H54 (cell line): Measurements from ENCODE around the gene TYW3.

Experiments used
- DNase-seq: peaks from one replicate; pipeline ENCODE4 v3.0.0; 2011; ENCODE audit warnings: low spot score, mixed read lengths; ENCODE audit not compliant: insufficient read length
- FAIRE-seq: peaks from 3 replicates; lab custom pipeline; 2011; peaks lifted over from hg19 to GRCh38; lab: Jason Lieb, UNC
- POLR2A ChIP-seq: IDR thresholded peaks from 2 replicates; pipeline ENCODE4 v1.6.1; 2011; ENCODE audit warnings: low read depth, mild to moderate bottlenecking, low read length

Gene TYW3

GRCh38 chr1:74732960-74733603, at the start of gene TYW3, which contains the start of gene CRYZ:
TYW3 (plus strand) TSS chr1:74733152; CDS start chr1:74733245, 93 bp downstream.
CRYZ (minus strand) TSS chr1:74733050; CDS start chr1:74724821, 8,229 bp downstream.
- DNase-seq (peak; percentile 52), FAIRE-seq (peak; percentile 89)
- TF ChIP-seq POLR2A: peak; percentile 54

GRCh38 chr1:74683656-74684055, 49.3 kb upstream of the TYW3 start:
- FAIRE-seq (no peak), DNase-seq (no peak)
- no peak for TF ChIP-seq POLR2A

GRCh38 chr1:74684301-74684700, 48.7 kb upstream of the TYW3 start:
- TF ChIP-seq POLR2A: no peak
- DNase-seq: no peak

GRCh38 chr1:74686928-74687327, 46.0 kb upstream of the TYW3 start:
- DNase-seq (no peak), FAIRE-seq (no peak)
- TF ChIP-seq POLR2A: no peak

More at GRCh38 chr1:74684301-74684700, 48.7 kb upstream of the TYW3 start:
- FAIRE-seq: no peak

- peak; percentile 82 for FAIRE-seq
- no peak for TF ChIP-seq POLR2A
- DNase-seq: no peak
Measured at GRCh38 chr1:74689621-74690363, 43.2 kb upstream of the TYW3 start.

GRCh38 chr1:74690364-74690696, 42.6 kb upstream of the TYW3 start:
- FAIRE-seq: no peak
- no peak for TF ChIP-seq POLR2A
- no peak for DNase-seq

GRCh38 chr1:74690909-74691308, 42.0 kb upstream of the TYW3 start:
- DNase-seq (no peak), FAIRE-seq (no peak)
- TF ChIP-seq POLR2A: no peak

- DNase-seq (no peak), FAIRE-seq (no peak)
- no peak for TF ChIP-seq POLR2A
Measured at GRCh38 chr1:74693473-74693872, 39.5 kb upstream of the TYW3 start.

- no peak for TF ChIP-seq POLR2A
- FAIRE-seq: no peak
- no peak for DNase-seq
Measured at GRCh38 chr1:74697832-74698231, 35.1 kb upstream of the TYW3 start.

GRCh38 chr1:74699331-74699730, 33.6 kb upstream of the TYW3 start:
- TF ChIP-seq POLR2A: no peak
- DNase-seq (no peak), FAIRE-seq (no peak)

GRCh38 chr1:74703386-74704182, 29.4 kb upstream of the TYW3 start:
- FAIRE-seq: no peak

GRCh38 chr1:74712881-74713280, 20.1 kb upstream of the TYW3 start:
- DNase-seq (no peak), FAIRE-seq (no peak)
- no peak for TF ChIP-seq POLR2A

More at GRCh38 chr1:74703386-74704182, 29.4 kb upstream of the TYW3 start:
- TF ChIP-seq POLR2A: no peak
- DNase-seq: no peak

GRCh38 chr1:74713849-74714248, 19.1 kb upstream of the TYW3 start:
- TF ChIP-seq POLR2A: no peak
- FAIRE-seq: no peak
- DNase-seq: no peak

GRCh38 chr1:74714429-74715235, 18.3 kb upstream of the TYW3 start:
- TF ChIP-seq POLR2A: no peak
- FAIRE-seq (no peak), DNase-seq (no peak)
